Measurements from ENCODE around the gene RASSF8.

RASSF8 gene

DNA sequence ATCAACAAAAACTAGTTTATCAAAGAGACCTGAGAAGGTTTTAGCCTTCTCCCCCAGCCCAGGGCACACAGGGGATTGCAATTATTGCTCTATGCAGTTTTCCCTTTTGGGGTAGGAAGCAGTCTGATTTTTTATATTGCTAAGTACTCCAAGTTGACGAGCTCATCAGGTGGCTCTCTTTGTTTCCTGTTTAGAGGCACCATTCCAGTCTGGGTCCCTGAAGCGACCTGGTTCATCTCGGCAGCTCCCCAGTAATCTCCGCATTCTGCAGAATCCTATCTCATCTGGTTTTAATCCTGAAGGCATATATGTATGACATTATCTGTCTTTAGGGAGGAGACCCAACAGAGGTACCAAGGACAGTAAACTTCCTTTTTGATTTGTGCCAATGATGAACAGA lies 110.0 kb downstream of the RASSF8 start:
- DNase-seq: no peak

DNA sequence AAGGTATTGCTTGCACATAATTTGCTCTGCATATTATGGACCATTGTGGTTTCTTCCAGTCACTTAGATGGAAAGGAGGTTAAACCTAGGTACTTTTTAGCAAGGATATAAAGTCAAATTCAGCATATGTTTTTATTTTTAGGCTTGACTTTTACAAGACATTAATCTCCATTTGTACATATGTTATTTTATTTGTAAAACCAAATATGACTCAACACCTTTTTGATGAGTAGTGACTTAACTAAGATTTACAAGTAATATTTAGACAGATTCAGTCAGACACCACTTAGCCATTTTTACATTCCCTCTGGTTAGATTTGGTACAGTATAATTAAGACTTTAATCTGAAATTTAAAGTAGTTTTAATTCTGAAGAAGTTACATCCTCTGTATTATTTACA lies 111.3 kb downstream of the RASSF8 start:
- no peak for DNase-seq

DNA sequence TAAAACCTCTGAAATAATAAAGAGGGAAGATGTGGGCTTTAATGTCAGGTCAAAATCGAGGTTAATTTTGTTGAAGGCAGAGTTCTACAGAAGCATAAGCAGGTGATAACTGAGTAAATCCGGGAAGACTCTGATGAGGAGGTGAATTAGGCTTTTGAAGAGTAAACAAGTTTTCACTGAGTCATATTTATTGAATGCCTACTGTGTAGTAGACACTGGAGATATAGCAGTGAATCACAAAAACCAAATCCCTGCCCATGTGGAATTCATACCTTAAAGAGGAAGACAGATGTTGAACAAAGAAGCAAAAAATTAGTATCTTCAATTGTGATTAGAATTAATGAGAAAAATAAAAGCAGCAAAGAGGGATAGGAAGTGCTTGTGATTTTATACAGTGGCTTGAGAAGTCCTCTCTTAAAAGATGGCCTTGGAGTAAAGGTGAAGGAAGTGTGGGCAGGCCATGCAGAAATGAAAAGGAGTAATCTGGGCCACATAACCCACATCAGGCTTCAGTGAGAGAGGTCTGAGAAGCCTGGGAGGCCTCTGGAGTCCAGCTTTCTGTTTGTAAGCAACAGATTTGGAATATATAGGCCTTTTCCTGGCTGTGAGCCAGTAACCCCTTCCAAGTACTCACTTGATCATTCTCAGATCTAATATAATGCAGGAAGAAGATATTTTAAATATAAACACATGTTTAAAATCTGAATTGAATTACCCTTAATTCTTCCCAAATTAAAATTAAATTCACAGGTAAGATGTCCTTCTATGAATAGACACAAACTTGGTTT lies 119.6 kb downstream of the RASSF8 start:
- no peak for DNase-seq

DNA sequence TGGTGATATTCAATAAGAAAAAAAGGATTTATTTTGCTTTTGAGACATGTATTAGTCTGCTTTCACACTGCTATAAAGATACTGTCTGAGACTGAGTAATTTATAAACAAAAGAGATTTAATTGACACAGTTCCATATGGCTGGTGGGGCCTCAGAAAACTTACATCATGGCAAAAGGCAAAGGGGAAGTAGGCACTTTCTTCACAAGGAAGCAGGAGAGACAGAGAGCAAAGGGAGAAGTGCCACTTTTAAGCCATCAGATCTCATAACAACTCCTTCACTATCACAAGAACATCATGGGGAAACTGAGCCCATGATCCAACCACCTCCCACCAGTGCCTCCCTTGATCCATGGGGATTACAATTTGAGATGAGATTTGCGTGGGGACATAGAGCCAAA lies 122.4 kb downstream of the RASSF8 start:
- peak; percentile 73 for DNase-seq

DNA sequence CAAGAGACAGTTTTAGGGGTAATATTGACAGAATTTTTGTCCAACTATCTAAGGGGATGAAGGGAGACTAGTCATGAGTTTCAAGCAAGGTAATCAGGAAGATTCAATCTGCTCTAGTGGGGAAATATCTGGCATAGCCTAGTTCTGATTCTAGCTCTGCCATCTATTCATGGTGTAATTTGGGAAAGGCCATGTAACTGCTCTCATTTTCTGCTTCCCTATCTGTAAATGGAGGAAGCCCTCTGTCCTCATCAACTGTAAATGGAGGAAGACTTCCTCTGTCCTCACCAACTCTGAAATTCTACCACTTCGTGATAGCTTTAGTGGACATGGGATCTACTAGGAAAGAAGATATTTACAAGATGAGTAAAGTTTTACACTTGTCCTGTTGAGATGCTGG lies 128.5 kb downstream of the RASSF8 start:
- peak; percentile 91 for DNase-seq

DNA sequence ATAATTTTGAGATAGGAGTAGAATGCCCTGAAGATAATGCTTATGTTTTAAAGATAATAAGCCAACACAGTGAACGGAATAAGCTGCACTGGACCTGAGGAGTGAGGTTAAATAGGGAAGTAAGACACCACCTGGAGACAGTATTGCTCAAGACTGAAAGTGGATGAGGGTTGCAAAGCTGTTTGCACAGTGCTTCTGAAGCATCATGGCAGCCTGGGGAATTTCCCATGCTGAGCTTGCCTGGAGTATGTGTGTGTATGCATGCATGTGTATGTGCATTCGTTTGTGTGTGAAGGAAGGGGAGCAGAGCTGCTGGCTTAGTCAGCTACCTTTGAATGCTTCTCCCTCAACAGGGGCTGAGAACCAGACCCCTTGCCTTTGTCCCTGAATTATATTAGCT lies 130.5 kb downstream of the RASSF8 start:
- DNase-seq: no peak

DNA sequence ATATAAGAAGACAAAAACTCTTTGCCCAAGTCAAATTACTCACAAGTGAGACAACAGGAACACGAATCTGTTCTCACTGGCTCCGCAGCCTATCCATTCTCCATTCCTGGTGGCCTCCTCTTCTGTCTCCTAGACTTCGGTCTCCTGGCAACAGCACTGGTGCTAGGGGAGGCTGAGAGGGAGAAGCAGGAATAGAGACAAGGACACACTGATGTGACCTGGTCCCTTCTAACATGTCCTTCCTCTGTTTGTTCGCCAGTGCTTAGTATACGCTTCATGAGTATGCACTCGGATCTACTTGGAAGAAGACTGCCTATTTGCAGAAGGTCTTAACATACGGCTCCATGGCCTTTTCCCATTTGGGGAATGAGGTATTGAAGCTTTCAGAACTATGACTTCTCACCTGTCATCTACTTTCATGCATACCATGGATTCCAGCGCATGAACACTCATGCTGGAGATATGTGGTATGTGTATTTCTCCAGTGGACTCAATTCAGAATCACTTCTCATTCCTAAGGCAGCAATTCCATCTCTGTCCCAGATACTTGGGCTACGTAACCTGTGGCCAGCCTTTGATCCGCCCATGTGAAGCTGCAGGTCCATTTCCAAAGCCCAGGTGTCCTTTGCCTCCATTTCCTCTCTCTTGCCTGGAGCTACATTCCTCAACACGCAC lies 132.5 kb downstream of the RASSF8 start:
- DNase-seq: no peak

DNA sequence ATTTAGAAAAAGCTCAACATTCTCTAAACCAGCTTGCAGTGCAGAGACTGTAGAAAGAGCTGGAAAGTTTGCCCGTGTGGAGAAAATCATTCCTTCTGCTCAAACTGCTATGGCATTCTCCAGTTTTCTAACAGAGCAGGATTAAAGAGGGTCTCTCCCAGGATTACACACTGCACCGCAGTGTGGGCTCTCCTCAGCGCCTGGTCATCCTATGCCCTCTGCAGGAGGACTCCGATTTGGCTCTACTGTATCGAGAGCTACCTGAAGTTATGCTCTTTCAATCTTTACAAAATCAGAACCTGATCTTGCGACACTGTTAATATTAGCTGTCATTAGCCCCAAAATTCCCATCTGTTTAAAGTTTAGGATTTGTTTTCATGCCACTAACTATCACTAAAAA lies 133.3 kb downstream of the RASSF8 start:
- DNase-seq: no peak

DNA sequence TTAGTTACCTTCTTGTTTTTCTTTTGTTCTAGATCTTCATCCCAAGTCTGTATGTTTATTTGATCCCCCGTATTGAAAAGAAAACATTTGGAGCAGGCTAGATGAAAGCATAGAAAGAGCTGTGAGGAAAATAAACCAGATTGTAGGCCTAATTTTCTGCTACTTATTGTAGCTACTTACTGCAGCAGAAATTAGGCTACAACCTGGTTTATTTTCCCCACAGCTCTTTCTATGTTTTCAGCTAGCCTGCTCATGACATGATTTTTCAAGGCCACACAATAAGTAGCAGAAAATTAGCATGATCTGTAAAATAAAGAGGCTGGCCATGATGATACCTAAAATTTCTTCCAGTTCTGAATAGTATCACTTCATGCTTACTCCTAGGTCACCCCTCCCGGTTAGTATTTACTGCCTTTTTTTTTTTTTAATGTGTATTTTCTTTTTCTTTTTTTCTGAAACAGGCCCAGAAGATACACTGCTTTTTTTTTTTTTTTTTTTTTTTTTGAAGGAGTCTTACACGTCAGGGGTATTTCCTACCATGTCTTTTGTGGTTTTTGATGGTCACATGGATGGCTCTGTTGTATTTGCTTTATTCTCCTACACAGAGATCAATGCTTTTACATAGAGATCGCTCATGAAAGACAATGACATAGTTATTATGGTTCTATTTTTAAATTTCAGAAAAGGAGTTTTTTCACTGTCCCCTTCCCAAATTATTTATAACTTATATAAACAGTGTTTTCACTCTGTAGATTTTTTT lies 134.0 kb downstream of the RASSF8 start:
- DNase-seq: no peak

DNA sequence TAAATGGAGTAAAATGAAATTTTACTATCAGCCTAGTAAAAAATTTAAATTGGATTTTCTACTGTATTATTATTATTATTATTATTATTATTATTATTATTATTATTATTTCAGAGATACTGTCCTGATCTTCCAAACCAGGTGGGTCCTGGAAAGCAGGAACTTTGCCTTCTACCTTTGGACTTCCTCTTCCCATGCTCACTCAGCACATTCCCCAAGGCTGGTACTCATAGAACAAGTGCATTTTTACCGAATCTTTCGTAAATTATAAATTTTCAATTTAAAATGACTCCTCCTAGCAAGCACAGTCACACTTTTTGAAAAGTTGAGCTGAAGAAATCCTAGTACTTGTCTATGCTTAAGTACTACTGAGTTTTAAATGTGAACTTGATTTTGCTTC lies 136.7 kb downstream of the RASSF8 start:
- DNase-seq: no peak

DNA sequence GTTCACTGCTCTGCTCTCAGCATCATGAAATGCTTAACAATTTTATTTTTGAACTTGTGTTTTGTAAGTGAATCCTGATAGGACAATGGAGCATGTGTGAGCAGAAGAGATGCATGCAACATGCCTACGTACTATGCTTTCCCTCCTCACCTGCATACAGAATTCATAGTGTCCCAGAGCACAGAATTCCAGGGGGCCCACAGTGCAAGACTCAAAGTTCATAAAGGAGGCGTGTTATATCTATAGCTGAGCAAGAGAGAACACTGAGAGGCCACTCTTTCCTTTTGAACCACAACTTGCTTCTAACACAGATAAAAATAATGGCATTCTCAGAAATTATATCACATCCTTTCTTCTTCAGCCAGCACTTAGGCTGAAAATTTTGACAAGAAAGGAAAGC lies 137.6 kb downstream of the RASSF8 start:
- DNase-seq: no peak

DNA sequence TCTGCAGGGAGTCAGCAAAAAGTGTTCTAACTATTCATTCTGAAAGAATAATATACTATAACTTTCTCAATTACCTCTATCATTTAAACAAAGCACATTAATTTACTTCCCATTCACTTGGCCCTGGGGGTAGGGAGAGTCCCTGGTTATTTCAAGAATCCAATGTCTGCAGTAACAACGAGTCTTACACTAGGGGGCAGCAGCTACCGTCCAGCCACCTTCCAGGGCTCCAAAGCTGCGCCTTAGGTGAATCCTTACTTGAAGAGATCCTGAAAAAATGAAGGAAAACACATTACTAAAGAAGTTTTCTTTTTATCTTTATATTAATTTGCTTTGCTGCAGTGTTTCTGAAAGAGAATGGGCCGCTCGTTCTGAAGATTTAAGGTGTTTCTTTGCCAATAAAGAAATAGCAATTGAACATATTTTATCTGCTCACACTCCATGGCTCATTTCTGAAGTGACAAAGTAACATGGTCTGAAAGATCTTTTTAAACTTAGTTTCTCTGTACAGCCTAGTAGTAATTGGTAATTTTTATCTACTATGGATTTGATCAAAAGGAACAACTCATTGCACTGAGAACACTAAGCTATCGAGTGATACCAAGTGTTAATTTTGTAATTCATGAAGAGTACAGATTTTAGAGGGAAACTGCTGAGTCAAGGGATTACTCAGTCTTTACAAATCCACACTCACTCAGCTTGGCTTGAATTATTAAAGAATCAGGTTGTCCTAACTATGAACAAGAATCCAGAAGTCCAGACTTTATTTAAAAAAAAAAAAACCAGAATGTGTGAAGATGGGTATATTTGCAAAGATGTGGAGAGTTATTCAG lies 138.8 kb downstream of the RASSF8 start:
- DNase-seq: peak; percentile 77

DNA sequence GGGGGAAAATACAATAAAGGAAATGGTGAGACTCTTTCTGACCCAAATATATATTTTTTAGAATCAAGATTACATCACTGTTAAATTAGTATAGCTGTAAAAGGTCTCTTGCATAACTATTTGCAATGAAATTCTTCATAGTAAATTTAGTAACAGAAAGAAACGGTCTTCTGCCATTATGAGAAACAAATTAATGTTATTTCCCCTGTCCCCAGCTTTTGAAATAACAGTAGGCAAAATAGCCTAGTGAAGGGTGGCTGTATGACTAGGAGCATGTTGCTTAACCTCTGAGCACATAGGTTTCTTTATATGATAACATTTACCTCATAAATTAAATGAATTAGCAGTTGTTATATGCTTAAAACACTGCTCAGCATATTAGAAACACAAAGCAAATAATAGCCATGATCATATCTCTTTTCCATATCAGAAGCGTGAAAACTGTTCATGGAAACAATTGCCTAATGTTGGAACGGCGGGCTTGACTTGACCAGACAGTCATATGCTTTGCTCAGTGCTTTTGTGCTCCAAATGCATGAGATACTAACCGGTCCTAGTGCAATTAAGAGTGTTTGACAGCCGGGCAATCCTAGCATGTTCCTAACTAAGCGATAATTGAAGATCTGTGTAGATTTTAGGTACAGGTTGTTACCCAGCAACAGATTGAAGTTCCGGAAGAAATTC lies 142.3 kb downstream of the RASSF8 start:
- peak; percentile 77 for DNase-seq

DNA sequence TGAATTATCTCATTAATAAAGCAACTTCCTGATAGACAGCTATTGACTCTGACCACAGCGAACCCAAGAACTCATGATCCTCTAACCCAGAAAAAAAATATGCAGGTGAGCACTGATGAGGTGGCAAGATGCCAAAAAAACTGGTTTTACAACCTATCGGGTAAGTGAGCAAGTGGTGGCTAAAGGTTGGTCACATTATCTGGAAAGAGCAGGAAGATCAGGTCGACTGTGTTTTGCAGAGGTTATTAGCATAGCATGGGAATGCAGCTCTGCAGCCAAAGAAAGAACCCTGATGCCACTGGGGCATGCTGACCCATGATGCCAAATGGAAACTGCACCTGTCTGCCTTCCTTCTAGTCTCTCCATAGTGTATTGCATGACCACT lies 142.9 kb downstream of the RASSF8 start:
- no peak for DNase-seq

DNA sequence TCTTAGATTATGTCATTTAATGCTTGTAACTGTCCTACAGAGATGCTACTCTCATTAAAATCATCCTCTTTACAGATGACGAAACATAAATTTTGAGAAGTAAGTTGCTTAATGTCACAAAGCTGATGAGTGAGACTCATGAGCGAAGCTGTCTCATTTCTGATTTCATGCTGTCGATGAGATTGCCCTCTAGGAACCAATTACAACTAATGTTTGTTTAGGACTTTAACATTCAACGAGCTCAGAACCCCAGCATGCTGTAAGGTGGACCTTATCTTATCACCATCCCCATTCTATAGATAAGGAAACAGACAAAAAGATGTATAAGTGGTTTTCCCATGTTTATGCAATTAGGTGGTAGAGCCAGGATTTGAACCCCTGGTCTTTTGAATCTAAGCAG lies 143.3 kb downstream of the RASSF8 start:
- peak; percentile 86 for DNase-seq

DNA sequence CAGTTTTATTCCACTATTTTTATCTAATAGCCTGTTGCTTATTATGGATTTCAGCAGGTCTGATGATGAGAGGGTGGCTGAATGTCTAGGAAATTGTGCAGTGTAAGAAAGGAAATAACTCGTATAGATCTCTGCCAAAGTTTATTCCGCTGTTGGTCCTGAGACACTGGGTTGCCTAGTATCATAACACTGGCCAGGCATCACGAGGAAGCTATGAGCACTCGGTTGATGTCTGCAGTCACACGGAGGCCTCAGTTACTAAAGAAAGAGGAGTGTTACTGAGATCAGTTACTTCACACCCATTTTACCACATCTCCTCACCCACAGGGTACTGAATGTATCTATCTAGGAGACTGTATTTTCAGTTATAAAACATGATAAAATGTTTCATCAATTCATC lies 144.5 kb downstream of the RASSF8 start:
- DNase-seq: peak; percentile 83

DNA sequence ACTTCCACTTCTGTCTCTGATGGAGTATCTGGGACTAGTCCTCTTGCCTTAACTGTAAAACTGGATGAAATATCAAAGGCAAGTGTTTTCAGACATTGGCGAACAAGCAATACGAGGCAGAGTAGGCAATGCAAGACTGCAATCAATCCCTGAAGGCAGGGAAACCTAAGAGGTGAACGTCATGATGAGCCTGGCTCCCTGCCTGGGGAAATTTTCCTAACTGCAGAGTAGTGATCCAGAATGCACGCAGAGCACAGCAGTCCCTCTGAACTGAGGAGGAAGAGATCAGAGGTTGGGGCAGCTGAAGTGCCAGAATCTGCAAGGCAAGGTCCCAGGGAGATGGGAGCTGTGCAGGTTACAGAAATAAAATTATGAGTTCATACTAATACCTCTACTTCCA lies 147.9 kb downstream of the RASSF8 start:
- no peak for DNase-seq

DNA sequence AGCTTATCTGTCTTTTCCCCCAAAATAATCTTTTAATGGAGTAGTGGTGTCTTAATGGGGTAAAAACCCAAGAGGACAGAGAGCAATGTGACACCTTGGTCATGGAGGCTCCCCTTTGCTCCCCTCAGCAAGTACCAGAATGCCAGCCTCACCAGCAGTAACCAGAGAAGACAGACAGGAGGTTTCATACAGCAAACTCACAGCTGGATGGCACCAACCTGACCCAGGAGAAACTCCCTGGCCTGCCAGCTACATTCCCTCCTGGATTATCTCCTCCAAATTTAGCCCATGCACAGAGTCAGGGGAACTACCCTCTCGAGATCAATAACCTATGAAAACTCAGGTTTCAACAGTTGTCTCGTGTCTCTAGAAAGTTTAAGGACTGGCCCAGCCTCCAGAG lies 150.4 kb downstream of the RASSF8 start:
- DNase-seq: no peak

DNA sequence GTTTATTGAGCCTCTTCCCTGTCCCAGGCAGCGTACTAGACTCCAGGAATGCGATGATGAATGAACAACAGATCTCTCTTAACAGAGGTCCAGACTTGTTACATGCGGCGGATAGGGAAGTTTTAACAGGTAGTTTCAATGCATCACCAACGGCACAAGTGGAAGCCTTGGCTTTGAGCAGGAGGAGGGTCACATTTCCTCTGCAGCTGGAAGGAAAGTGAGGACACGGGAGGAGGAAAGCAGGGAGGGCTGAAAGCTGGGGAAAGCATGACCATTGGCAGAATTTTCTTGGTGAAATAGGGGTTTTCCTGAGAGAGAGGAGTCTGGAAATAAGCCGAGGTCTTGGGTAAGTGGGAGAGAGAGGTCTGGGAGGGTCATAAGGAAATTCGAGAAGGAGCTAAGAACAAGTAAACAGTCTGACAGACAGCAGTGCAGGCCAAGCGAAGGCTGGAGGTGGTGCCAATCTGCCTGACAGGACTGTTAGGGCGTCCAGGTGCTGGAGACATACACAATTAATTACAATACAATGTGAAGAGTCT lies 150.9 kb downstream of the RASSF8 start:
- DNase-seq: no peak

DNA sequence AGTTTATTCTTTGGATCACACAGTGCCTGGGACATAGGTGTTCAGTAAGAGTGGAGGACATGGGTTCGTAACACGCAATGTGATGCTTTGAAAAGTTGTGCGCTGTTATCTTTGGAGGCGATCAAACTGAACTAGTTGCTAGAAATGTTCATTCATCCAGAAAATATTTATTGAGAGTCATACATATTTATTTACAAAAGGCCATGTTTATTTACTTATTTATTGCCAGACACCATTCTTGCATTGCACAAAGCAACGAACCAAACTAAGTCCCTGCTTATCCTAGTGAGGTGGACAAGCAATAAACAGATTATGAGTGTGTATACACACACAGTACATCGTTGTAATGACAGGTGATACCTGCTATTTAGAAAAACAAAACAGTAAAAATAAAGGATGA lies 153.8 kb downstream of the RASSF8 start:
- DNase-seq: no peak

DNA sequence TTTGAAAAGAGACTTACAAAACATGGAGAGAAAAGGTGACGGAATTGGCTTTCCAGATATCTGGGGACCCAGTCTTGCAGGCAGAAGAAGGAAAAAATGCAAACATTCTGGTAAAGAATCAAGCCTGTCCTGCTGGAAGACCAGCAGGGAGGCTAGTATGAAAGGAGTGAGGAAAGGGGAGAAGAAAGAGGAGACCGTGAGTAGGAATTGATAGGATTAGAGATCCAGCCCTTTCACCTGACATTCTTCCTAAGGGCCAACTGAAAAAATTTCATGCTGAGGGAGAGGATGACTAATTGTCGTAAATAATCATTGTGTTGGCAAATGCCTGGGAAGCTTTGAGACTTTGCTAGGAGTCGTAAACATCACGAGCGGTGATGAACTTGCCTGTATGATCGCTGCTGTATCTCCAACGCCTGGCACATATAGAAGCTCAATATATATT lies 154.2 kb downstream of the RASSF8 start:
- DNase-seq: no peak

DNA sequence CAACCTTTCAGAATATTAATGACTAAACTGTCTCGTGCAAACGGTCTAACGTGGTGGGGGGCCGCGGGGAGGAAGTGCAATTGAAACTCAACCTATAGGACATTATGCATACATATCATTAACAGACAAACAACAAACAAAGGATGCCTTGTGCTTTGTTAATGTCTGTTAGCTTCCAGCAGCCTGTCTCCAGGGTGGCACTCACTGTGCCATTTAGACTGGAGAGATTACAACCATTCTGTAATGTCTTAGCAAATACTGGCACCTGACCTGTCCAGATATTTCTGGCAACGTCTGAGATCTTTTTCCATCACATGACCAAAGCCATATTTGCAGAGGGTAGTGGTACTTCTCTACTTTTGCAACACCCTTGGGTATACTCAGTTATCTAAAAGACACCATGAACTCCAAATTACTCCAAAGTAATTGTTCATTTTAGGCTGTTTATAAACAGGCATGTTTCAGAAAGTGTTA lies 154.7 kb downstream of the RASSF8 start:
- peak; percentile 51 for DNase-seq

Data from inflammatory macrophage treated with lipopolysaccharide for 4 hours (primary cell).